ENCODE results near the gene CACNA1C.

DNA sequence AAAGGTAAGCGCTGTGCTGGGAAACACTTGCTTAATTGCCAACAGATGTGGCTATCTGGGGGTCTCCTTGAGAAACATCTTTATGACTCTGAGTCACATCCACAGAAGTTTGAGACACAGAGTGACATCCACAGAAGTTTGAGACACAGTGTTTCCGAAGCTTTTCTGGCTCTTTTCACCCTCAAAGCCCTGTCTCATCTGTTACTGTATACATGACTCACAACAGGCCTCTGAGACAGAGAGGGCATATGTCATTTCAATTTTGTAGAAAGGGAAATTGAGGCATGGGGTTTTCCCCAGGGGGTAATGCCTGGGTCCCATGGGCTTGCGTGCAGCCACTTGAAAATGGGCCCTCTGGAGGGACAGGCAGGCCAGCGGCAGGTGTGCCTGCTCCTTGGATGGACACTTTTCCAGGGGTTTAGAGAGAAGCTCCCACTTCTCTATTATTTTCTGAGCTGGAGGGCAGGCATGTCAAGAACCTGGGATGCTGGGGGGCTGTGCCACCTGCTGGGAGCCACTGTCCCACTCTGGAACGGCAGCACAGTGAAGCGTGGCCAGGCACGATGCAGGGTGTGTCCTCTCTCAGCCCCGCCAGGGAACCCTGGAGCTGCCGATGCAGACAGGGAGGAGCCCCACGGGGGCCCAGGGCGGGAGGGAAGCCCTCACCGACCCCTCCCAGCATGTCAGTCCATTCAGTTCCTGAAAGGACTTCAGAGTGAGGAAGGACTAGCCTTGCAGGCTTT, 630.7 kb downstream of the CACNA1C start:
- TF ChIP-seq, protein P1, sequence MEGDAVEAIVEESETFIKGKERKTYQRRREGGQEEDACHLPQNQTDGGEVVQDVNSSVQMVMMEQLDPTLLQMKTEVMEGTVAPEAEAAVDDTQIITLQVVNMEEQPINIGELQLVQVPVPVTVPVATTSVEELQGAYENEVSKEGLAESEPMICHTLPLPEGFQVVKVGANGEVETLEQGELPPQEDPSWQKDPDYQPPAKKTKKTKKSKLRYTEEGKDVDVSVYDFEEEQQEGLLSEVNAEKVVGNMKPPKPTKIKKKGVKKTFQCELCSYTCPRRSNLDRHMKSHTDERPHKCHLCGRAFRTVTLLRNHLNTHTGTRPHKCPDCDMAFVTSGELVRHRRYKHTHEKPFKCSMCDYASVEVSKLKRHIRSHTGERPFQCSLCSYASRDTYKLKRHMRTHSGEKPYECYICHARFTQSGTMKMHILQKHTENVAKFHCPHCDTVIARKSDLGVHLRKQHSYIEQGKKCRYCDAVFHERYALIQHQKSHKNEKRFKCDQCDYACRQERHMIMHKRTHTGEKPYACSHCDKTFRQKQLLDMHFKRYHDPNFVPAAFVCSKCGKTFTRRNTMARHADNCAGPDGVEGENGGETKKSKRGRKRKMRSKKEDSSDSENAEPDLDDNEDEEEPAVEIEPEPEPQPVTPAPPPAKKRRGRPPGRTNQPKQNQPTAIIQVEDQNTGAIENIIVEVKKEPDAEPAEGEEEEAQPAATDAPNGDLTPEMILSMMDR (IDR thresholded peaks at IDR 0.05), result no peak
- TF ChIP-seq POLR2A (IDR thresholded peaks at IDR 0.05), result no peak
- TF ChIP-seq EP300 (IDR thresholded peaks at IDR 0.05), result no peak

Data from tibial nerve (tissue), 4 donors.